Measurements from ENCODE around the gene CAMK1D.

The CAMK1D gene

GRCh38 chr10:12382157-12382548, 32.8 kb downstream of the CAMK1D start:
- TF ChIP-seq GATA3 (IDR thresholded peaks at IDR 0.05; ENCODE audit: low read depth, low read length) = no peak
- TF ChIP-seq GATA2 (IDR thresholded peaks at IDR 0.05; ENCODE audit: low read depth, low read length) = no peak

- no peak for TF ChIP-seq GATA2 (IDR thresholded peaks at IDR 0.05; ENCODE audit: low read depth, low read length)
- no peak for TF ChIP-seq GATA3 (IDR thresholded peaks at IDR 0.05; ENCODE audit: low read depth, low read length)
Measured at GRCh38 chr10:12382956-12383531, 33.7 kb downstream of the CAMK1D start.

GRCh38 chr10:12384906-12385305, 35.6 kb downstream of the CAMK1D start:
- no peak for TF ChIP-seq GATA2 (IDR thresholded peaks at IDR 0.05; ENCODE audit: low read depth, low read length)
- TF ChIP-seq GATA3 (IDR thresholded peaks at IDR 0.05; ENCODE audit: low read depth, low read length) = no peak

GRCh38 chr10:12387561-12388210, 38.3 kb downstream of the CAMK1D start:
- TF ChIP-seq GATA3 (IDR thresholded peaks at IDR 0.05; ENCODE audit: low read depth, low read length) (no peak), GATA2 (IDR thresholded peaks at IDR 0.05; ENCODE audit: low read depth, low read length) (no peak)

GRCh38 chr10:12388671-12389070, 39.3 kb downstream of the CAMK1D start:
- TF ChIP-seq GATA2 (IDR thresholded peaks at IDR 0.05; ENCODE audit: low read depth, low read length) = no peak
- TF ChIP-seq GATA3 (IDR thresholded peaks at IDR 0.05; ENCODE audit: low read depth, low read length) = no peak

- no peak for TF ChIP-seq GATA2 (IDR thresholded peaks at IDR 0.05; ENCODE audit: low read depth, low read length)
- TF ChIP-seq GATA3 (IDR thresholded peaks at IDR 0.05; ENCODE audit: low read depth, low read length) = no peak
Measured at GRCh38 chr10:12389154-12389734, 39.9 kb downstream of the CAMK1D start.

- TF ChIP-seq GATA3 (IDR thresholded peaks at IDR 0.05; ENCODE audit: low read depth, low read length) (no peak), GATA2 (IDR thresholded peaks at IDR 0.05; ENCODE audit: low read depth, low read length) (no peak)
Measured at GRCh38 chr10:12390733-12391132, 41.4 kb downstream of the CAMK1D start.

- TF ChIP-seq GATA2 (IDR thresholded peaks at IDR 0.05; ENCODE audit: low read depth, low read length) (no peak), GATA3 (IDR thresholded peaks at IDR 0.05; ENCODE audit: low read depth, low read length) (no peak)
Measured at GRCh38 chr10:12391206-12391605, 41.9 kb downstream of the CAMK1D start.

GRCh38 chr10:12393831-12394230, 44.5 kb downstream of the CAMK1D start:
- TF ChIP-seq GATA3 (IDR thresholded peaks at IDR 0.05; ENCODE audit: low read depth, low read length) = no peak
- TF ChIP-seq GATA2 (IDR thresholded peaks at IDR 0.05; ENCODE audit: low read depth, low read length) = no peak

- TF ChIP-seq GATA3 (IDR thresholded peaks at IDR 0.05; ENCODE audit: low read depth, low read length) (no peak), GATA2 (IDR thresholded peaks at IDR 0.05; ENCODE audit: low read depth, low read length) (no peak)
Measured at GRCh38 chr10:12394241-12395033, 45.1 kb downstream of the CAMK1D start.

GRCh38 chr10:12396093-12396492, 46.7 kb downstream of the CAMK1D start:
- no peak for TF ChIP-seq GATA3 (IDR thresholded peaks at IDR 0.05; ENCODE audit: low read depth, low read length)
- no peak for TF ChIP-seq GATA2 (IDR thresholded peaks at IDR 0.05; ENCODE audit: low read depth, low read length)

- no peak for TF ChIP-seq GATA3 (IDR thresholded peaks at IDR 0.05; ENCODE audit: low read depth, low read length)
- TF ChIP-seq GATA2 (IDR thresholded peaks at IDR 0.05; ENCODE audit: low read depth, low read length) = no peak
Measured at GRCh38 chr10:12396567-12396966, 47.2 kb downstream of the CAMK1D start.

- no peak for TF ChIP-seq GATA3 (IDR thresholded peaks at IDR 0.05; ENCODE audit: low read depth, low read length)
- no peak for TF ChIP-seq GATA2 (IDR thresholded peaks at IDR 0.05; ENCODE audit: low read depth, low read length)
Measured at GRCh38 chr10:12397147-12397896, 48.0 kb downstream of the CAMK1D start.

- no peak for TF ChIP-seq GATA2 (IDR thresholded peaks at IDR 0.05; ENCODE audit: low read depth, low read length)
- TF ChIP-seq GATA3 (IDR thresholded peaks at IDR 0.05; ENCODE audit: low read depth, low read length) = no peak
Measured at GRCh38 chr10:12397941-12398340, 48.6 kb downstream of the CAMK1D start.
